HepG2 (cell line): ENCODE results near the gene FUT3. TPM values are rescaled to one million over a fixed set of nuclear protein-coding genes. Genes with fewer than 3 reads are reported as not detected.

Experiments
- ATF7-NPFF ChIP-seq: sonication (generic); formaldehyde crosslinking; IDR thresholded peaks from 2 replicates; pipeline ENCODE4 v1.8.1; 2023; ENCODE audit warnings: mild to moderate bottlenecking, low read depth, missing genetic modification reagents, moderate library complexity
- ERF ChIP-seq: IDR thresholded peaks from 2 replicates; pipeline ENCODE4 v1.6.1; 2018; ENCODE audit warnings: missing biosample characterization, missing genetic modification reagents
- ETV5 ChIP-seq: IDR thresholded peaks from 2 replicates; pipeline ENCODE4 v1.6.1; 2018; ENCODE audit warnings: missing biosample characterization, missing genetic modification reagents, inconsistent platforms, borderline replicate concordance
- FOXC1 ChIP-seq: sonication (generic); formaldehyde crosslinking; IDR thresholded peaks from 2 replicates; pipeline ENCODE4 v1.8.0; 2022; ENCODE audit warnings: mild to moderate bottlenecking, missing genetic modification reagents, borderline replicate concordance
- HDAC6 ChIP-seq: fragments of 200-600 bp; sonication (generic); IDR thresholded peaks from 2 replicates; pipeline ENCODE4 v1.7.0; 2017; ENCODE audit warnings: mild to moderate bottlenecking, antibody characterized with exemption, low read length, low read depth
- KAT8 ChIP-seq: IDR thresholded peaks from 2 replicates; pipeline ENCODE4 v1.6.1; 2016; ENCODE audit warnings: missing genetic modification reagents, missing compliant biosample characterization
- KDM3A ChIP-seq: IDR thresholded peaks from 2 replicates; pipeline ENCODE4 v1.6.1; 2018; ENCODE audit warnings: low read depth, missing compliant biosample characterization
- NAIF1 ChIP-seq: sonication (generic); formaldehyde crosslinking; IDR thresholded peaks from 2 replicates; pipeline ENCODE4 v1.5.0; 2020; ENCODE audit warnings: mild to moderate bottlenecking, missing genetic modification reagents, borderline replicate concordance
- PHF21A ChIP-seq: sonication (generic); formaldehyde crosslinking; IDR thresholded peaks from 2 replicates; pipeline ENCODE4 v1.5.0; 2020; ENCODE audit warnings: mild to moderate bottlenecking, missing genetic modification reagents
- PLRG1 ChIP-seq: fragments of 450-650 bp; conservative IDR thresholded peaks from 2 replicates; pipeline ENCODE4 v1.6.1; 2016
- RBM39 ChIP-seq: fragments of 200-400 bp; formaldehyde crosslinking; IDR thresholded peaks from one replicate; pipeline ENCODE4 v1.6.1; 2018; ENCODE audit warnings: antibody characterized with exemption, mild to moderate bottlenecking, low read depth, low read length; ENCODE audit not compliant: poor library complexity, severe bottlenecking
- RNF2 ChIP-seq: fragments of 450-650 bp; conservative IDR thresholded peaks from 2 replicates; pipeline ENCODE4 v1.6.1; 2016; ENCODE audit warnings: low read depth
- SAFB2 ChIP-seq: sonication (generic); formaldehyde crosslinking; IDR thresholded peaks from 2 replicates; pipeline ENCODE4 v1.5.1; 2020; ENCODE audit warnings: missing genetic modification reagents, low read depth, mild to moderate bottlenecking, borderline replicate concordance
- SOX5 ChIP-seq: IDR thresholded peaks from 2 replicates; pipeline ENCODE4 v1.6.1; 2016; ENCODE audit warnings: borderline replicate concordance
- SRF ChIP-seq: IDR thresholded peaks from 2 replicates; pipeline ENCODE4 v1.6.1; 2011; ENCODE audit warnings: mild to moderate bottlenecking, low read depth, low read length, moderate library complexity
- SSRP1 ChIP-seq: IDR thresholded peaks from 2 replicates; pipeline ENCODE4 v1.6.1; 2016; ENCODE audit warnings: control low read depth
- U2AF2 ChIP-seq: fragments of 200-400 bp; formaldehyde crosslinking; IDR thresholded peaks from 2 replicates; pipeline ENCODE4 v1.6.1; 2017; ENCODE audit warnings: low read depth, mild to moderate bottlenecking, low read length
- ZFP36L2 ChIP-seq: sonication (generic); formaldehyde crosslinking; IDR thresholded peaks from 2 replicates; pipeline ENCODE4 v1.4.0; 2020; ENCODE audit warnings: missing genetic modification reagents
- ZKSCAN5 ChIP-seq: sonication (generic); formaldehyde crosslinking; IDR thresholded peaks from 2 replicates; pipeline ENCODE4 v1.5.1; 2020; ENCODE audit warnings: mild to moderate bottlenecking, missing genetic modification reagents
- ZNF124 ChIP-seq: sonication (generic); formaldehyde crosslinking; IDR thresholded peaks from 2 replicates; pipeline ENCODE4 v1.4.0; 2020; ENCODE audit warnings: missing genetic modification reagents
- ZNF326 ChIP-seq: sonication (generic); formaldehyde crosslinking; IDR thresholded peaks from 2 replicates; pipeline ENCODE4 v1.4.0; 2020; ENCODE audit warnings: missing genetic modification reagents, borderline replicate concordance
- ZNF34 ChIP-seq: sonication (generic); formaldehyde crosslinking; IDR thresholded peaks from 2 replicates; pipeline ENCODE4 v1.4.0; 2020; ENCODE audit warnings: mild to moderate bottlenecking, missing genetic modification reagents, borderline replicate concordance
- ZNF383 ChIP-seq: sonication (generic); formaldehyde crosslinking; IDR thresholded peaks from 2 replicates; pipeline ENCODE4 v1.4.0; 2020; ENCODE audit warnings: missing genetic modification reagents, mild to moderate bottlenecking, borderline replicate concordance
- ZNF451 ChIP-seq: sonication (generic); formaldehyde crosslinking; IDR thresholded peaks from 2 replicates; pipeline ENCODE4 v1.5.0; 2020; ENCODE audit warnings: mild to moderate bottlenecking, missing genetic modification reagents
- ZNF577 ChIP-seq: sonication (generic); formaldehyde crosslinking; IDR thresholded peaks from 2 replicates; pipeline ENCODE4 v1.4.0; 2020; ENCODE audit warnings: mild to moderate bottlenecking, low read depth, missing genetic modification reagents, borderline replicate concordance
- ZNF792 ChIP-seq: IDR thresholded peaks from 2 replicates; pipeline ENCODE4 v1.6.1; 2016
- ZNF816 ChIP-seq: sonication (generic); formaldehyde crosslinking; IDR thresholded peaks from 2 replicates; pipeline ENCODE4 v1.8.0; 2022; ENCODE audit warnings: missing genetic modification reagents, mild to moderate bottlenecking, borderline replicate concordance
- polyA plus RNA-seq, 8 experiments: library from polyadenylated mRNA; depleted of rRNA in 3 of 8; stranded (reverse) in 7 of 8; unstranded in 1 of 8; fragments of >200 nt; fragmentation: Illumina TruSeq in 4 of 8; extraction: Trizol in 4 of 8; gene quantifications; 2 replicates each; pipeline versions ENCODE4 v1.2.1 to v1.2.3, GENCODE V29; 2011 to 2016; ENCODE audit warnings: low read depth in 4 of 8, missing spikeins in 1 of 8, mixed read lengths in 1 of 8; ENCODE audit not compliant: insufficient read depth in 1 of 8
- total RNA-seq, 5 experiments: library from RNA; depleted of rRNA; stranded (reverse); fragments of >200 nt; fragmentation: Illumina TruSeq; extraction: Trizol; gene quantifications; 2 replicates each; pipeline ENCODE4 v1.2.3, GENCODE V29; 2016; ENCODE audit warnings: low read depth in 1 of 5
- TF ChIP-seq, protein P1 (sequence below): IDR thresholded peaks from 2 replicates; pipeline ENCODE4 v1.6.1; 2012; ENCODE audit warnings: low read length, improper control_type of control experiment
- TF ChIP-seq, protein P2 (sequence below): sonication (generic); formaldehyde crosslinking; IDR thresholded peaks from 2 replicates; pipeline ENCODE4 v1.4.0; 2020; ENCODE audit warnings: missing genetic modification reagents
- TF ChIP-seq, protein P3 (sequence below): sonication (generic); formaldehyde crosslinking; IDR thresholded peaks from 2 replicates; pipeline ENCODE4 v1.4.0; 2020; ENCODE audit warnings: mild to moderate bottlenecking, missing genetic modification reagents

Gene FUT3
- total and polyA plus RNA-seq, 2 of the 13 experiments (the other 11 are each of a cell fraction or from before 2014, with no cell fraction given) = 0.53 to 1.1 TPM

DNA sequence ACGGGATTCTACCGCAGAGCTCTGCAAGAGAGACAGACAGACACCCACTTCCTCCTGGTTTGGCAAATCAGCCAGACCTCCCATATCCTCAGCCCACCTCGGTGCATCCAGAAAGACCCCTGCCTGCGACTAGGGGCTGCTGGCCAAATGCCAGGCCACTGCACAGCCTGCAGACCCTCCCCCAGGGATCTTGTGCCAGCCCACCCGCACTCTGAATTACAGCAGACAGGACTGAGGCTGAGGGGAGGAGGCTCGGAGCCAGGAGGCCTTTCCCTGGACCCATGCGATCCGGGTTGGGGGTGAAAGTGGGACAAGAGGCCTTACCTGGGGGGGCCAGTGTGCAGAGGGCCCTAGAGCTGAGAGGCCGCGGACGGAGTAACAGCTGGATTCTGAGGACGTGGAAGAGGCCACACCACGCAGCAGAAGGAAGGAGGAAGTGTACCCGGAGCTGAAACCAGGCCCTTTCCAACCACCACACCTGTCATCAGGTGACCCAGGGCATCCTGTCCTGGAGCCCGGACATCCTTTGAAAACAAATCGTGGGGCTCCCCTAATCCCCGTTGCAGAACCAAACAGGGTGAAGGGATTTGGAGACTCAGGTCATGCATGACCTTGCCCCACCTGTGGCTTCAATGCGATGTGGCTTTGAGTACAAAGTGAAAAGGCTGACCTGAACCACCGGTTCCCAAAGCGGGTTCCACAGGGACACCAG is 12.7 kb downstream of the FUT3 start (continued):
- peak; percentile 61; the same call in 1 of the 2 replicates for TF ChIP-seq ATF7-NPFF (CRISPR knock-in tag)
- no peak for TF ChIP-seq ZNF326
- no peak for TF ChIP-seq ZNF383
- TF ChIP-seq ETV5 = no peak
- TF ChIP-seq SAFB2 = peak; percentile 9; the same call in 1 of the 2 replicates
- no peak for TF ChIP-seq PLRG1
- TF ChIP-seq U2AF2 = no peak
- TF ChIP-seq PHF21A = no peak
- no peak for TF ChIP-seq SSRP1
- TF ChIP-seq ZKSCAN5 (CRISPR knock-in tag) = no peak
- no peak for TF ChIP-seq SOX5 (CRISPR knock-in tag)
- TF ChIP-seq, protein P1, sequence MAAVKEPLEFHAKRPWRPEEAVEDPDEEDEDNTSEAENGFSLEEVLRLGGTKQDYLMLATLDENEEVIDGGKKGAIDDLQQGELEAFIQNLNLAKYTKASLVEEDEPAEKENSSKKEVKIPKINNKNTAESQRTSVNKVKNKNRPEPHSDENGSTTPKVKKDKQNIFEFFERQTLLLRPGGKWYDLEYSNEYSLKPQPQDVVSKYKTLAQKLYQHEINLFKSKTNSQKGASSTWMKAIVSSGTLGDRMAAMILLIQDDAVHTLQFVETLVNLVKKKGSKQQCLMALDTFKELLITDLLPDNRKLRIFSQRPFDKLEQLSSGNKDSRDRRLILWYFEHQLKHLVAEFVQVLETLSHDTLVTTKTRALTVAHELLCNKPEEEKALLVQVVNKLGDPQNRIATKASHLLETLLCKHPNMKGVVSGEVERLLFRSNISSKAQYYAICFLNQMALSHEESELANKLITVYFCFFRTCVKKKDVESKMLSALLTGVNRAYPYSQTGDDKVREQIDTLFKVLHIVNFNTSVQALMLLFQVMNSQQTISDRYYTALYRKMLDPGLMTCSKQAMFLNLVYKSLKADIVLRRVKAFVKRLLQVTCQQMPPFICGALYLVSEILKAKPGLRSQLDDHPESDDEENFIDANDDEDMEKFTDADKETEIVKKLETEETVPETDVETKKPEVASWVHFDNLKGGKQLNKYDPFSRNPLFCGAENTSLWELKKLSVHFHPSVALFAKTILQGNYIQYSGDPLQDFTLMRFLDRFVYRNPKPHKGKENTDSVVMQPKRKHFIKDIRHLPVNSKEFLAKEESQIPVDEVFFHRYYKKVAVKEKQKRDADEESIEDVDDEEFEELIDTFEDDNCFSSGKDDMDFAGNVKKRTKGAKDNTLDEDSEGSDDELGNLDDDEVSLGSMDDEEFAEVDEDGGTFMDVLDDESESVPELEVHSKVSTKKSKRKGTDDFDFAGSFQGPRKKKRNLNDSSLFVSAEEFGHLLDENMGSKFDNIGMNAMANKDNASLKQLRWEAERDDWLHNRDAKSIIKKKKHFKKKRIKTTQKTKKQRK = no peak
- 0 out of 2 replicates have a peak, but pooled peaks have one; percentile 3 for TF ChIP-seq KDM3A (CRISPR knock-in tag)
- TF ChIP-seq ZNF792 = no peak
- TF ChIP-seq, protein P2, sequence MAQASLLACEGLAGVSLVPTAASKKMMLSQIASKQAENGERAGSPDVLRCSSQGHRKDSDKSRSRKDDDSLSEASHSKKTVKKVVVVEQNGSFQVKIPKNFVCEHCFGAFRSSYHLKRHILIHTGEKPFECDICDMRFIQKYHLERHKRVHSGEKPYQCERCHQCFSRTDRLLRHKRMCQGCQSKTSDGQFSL (CRISPR knock-in tag) = 0 out of 2 replicates have a peak, but pooled peaks have one; percentile 40
- TF ChIP-seq ERF (CRISPR knock-in tag) = no peak
- TF ChIP-seq ZNF34 (CRISPR knock-in tag) = no peak
- no peak for TF ChIP-seq ZNF816 (CRISPR knock-in tag)
- no peak for TF ChIP-seq NAIF1
- no peak for TF ChIP-seq SRF
- no peak for TF ChIP-seq KAT8 (CRISPR knock-in tag)
- no peak for TF ChIP-seq RNF2
- TF ChIP-seq ZNF577 (CRISPR knock-in tag) = no peak
- no peak for TF ChIP-seq RBM39
- TF ChIP-seq ZNF451 = 0 out of 2 replicates have a peak, but pooled peaks have one; percentile 49
- no peak for TF ChIP-seq ZFP36L2
- no peak for TF ChIP-seq FOXC1 (CRISPR knock-in tag)
- TF ChIP-seq HDAC6 = no peak
- TF ChIP-seq, protein P3, sequence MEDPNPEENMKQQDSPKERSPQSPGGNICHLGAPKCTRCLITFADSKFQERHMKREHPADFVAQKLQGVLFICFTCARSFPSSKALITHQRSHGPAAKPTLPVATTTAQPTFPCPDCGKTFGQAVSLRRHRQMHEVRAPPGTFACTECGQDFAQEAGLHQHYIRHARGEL (CRISPR knock-in tag) = no peak
- TF ChIP-seq ZNF124 (CRISPR knock-in tag) = no peak
